Upper lobe of left lung (tissue), 6 donors: ENCODE data around the gene LEP. TPM values are rescaled to one million over a fixed set of nuclear protein-coding genes. Genes with fewer than 3 reads are reported as not detected.

Experiments
- ATAC-seq, 2 donors: fragments of 200-7000 bp; cut with Tn5 transposase; one replicate each; pipeline ENCODE4 v1.9.1; 2022; ENCODE audit warnings: mild to moderate bottlenecking in 2 of 2, moderate library complexity in 2 of 2; ENCODE audit not compliant: low FRiP score in 2 of 2
- DNase-seq, 2 donors: peaks; one replicate each; pipeline ENCODE4 v3.0.0-alpha.2; 2019 to 2020
- H3K27ac ChIP-seq, 4 donors: fragments of 200-600 bp; sonication (generic); one replicate each; pipeline ENCODE4 v1.5.1; 2016 to 2019
- H3K27me3 ChIP-seq, 4 donors: fragments of 200-600 bp; sonication (generic); one replicate each; pipeline ENCODE4 v1.5.1; 2017 to 2019
- H3K36me3 ChIP-seq, 4 donors: fragments of 200-600 bp; sonication (generic); one replicate each; pipeline ENCODE4 v1.5.1; 2016 to 2019
- H3K4me1 ChIP-seq, 4 donors: fragments of 200-600 bp; sonication (generic); one replicate each; pipeline ENCODE4 v1.5.1; 2018 to 2019
- H3K4me3 ChIP-seq, 4 donors: fragments of 200-600 bp; sonication (generic); one replicate each; pipeline ENCODE4 v1.5.1; 2017 to 2019; ENCODE audit warnings: mild to moderate bottlenecking in 2 of 4, moderate library complexity in 1 of 4
- H3K9me3 ChIP-seq, 4 donors: fragments of 200-600 bp; sonication (generic); one replicate each; pipeline ENCODE4 v1.5.1; 2018 to 2019
- CTCF ChIP-seq, 6 experiments: fragments of 450-650 bp in 4 of 6; fragments of 200-600 bp in 2 of 6; sonication (generic) in 2 of 6; IDR thresholded peaks; one replicate each; pipeline ENCODE4 v1.5.1; 2016 to 2019; ENCODE audit warnings: antibody characterized with exemption in 6 of 6
- EP300 ChIP-seq, 4 donors: sonication (generic); formaldehyde crosslinking; IDR thresholded peaks; one replicate each; pipeline ENCODE4 v1.5.1; 2017; ENCODE audit warnings: antibody characterized with exemption in 4 of 4, control low read depth in 2 of 4
- POLR2A ChIP-seq, 4 donors: fragments of 450-650 bp; IDR thresholded peaks; one replicate each; pipeline ENCODE4 v1.5.1; 2016 to 2017; ENCODE audit warnings: antibody characterized with exemption in 4 of 4, mild to moderate bottlenecking in 2 of 4
- POLR2AphosphoS5 ChIP-seq, 2 donors: sonication (generic); formaldehyde crosslinking; IDR thresholded peaks; one replicate each; pipeline ENCODE4 v1.5.1; 2017; ENCODE audit warnings: antibody characterized with exemption in 2 of 2
- WGBS, 2 donors: methylation state at CpG; one replicate each; pipeline ENCODE4 v1.1.5; 2017 to 2018; 5-methylcytosine and 5-hydroxymethylcytosine counted together
- total RNA-seq, 6 donors: library from RNA; depleted of rRNA in 4 of 6; stranded (reverse); fragments of >200 nt in 4 of 6; gene quantifications; one replicate each; pipeline versions ENCODE4 v1.1.0 to v1.2.1, GENCODE V29; 2016 to 2021
- donor health status: DM: no; HTN: no; CAD: no; lungs with moderate emphysema.
- donor health status: DM: no; HTN: yes; CAD: no; lungs with severe emphysema.

Gene LEP
- total RNA-seq, 6 donors from 2014 or later: not detected

GRCh38 chr7:128243273-128243672, 2.2 kb downstream of the LEP start:
- H3K4me3 ChIP-seq: no peak overlapping the region
- ATAC-seq (no peak), DNase-seq (no peak)
- H3K4me1 ChIP-seq: peaks cover 0 to 5% (median 2%) of the 10 kb centered on the region in 4 donors
- H3K27me3 ChIP-seq: peaks cover 0 to 13% (median 6%) of the 10 kb centered on the region in 4 donors
- H3K36me3 ChIP-seq: no peaks in the 10 kb centered on the region
- no peak overlapping the region for H3K27ac ChIP-seq
- WGBS, 2 donors: 89 to 90% methylated on average over 7 of the region's 7 CpGs
- peaks cover 7 to 18% (median 14%) of the 10 kb centered on the region in 4 donors for H3K9me3 ChIP-seq
- TF ChIP-seq POLR2A (IDR thresholded peaks at IDR 0.05) (no peak), EP300 (IDR thresholded peaks at IDR 0.05) (no peak), CTCF (IDR thresholded peaks at IDR 0.05) (no peak), POLR2AphosphoS5 (IDR thresholded peaks at IDR 0.05) (no peak)

- Histone ChIP-seq H3K27me3 (peaks cover 0 to 13% (median 6%) of the 10 kb centered on the region in 4 donors), H3K4me3 (no peak overlapping the region), H3K27ac (no peak overlapping the region), H3K9me3 (peaks cover 0 to 7% (median 4%) of the 10 kb centered on the region in 4 donors), H3K4me1 (peaks cover 0 to 5% (median 2%) of the 10 kb centered on the region in 4 donors), H3K36me3 (no peaks in the 10 kb centered on the region)
- 75 to 80% methylated on average over 3 of the region's 3 CpGs for WGBS, 2 donors
- ATAC-seq (no peak), DNase-seq (no peak)
- TF ChIP-seq POLR2A (IDR thresholded peaks at IDR 0.05): no peak
These were observed 3.8 kb downstream of the LEP start for GRCh38 chr7:128244861-128245260.

GRCh38 chr7:128247108-128247507, 6.0 kb downstream of the LEP start:
- TF ChIP-seq POLR2AphosphoS5 (IDR thresholded peaks at IDR 0.05) (no peak), EP300 (IDR thresholded peaks at IDR 0.05) (no peak), CTCF (IDR thresholded peaks at IDR 0.05) (no peak), POLR2A (IDR thresholded peaks at IDR 0.05) (no peak)
- H3K4me3 ChIP-seq: no peak overlapping the region
- H3K27ac ChIP-seq: no peak overlapping the region
- ATAC-seq (no peak), DNase-seq (no peak)
- no peaks in the 10 kb centered on the region for H3K9me3 ChIP-seq
- H3K27me3 ChIP-seq: no peaks in the 10 kb centered on the region
- 85 to 86% methylated on average over 5 of the region's 5 CpGs for WGBS, 2 donors
- no peaks in the 10 kb centered on the region for H3K4me1 ChIP-seq
- no peaks in the 10 kb centered on the region for H3K36me3 ChIP-seq

- no peaks in the 10 kb centered on the region for H3K36me3 ChIP-seq
- H3K9me3 ChIP-seq: no peaks in the 10 kb centered on the region
- no peak for DNase-seq
- no peaks in the 10 kb centered on the region for H3K27me3 ChIP-seq
- H3K4me3 ChIP-seq: no peak overlapping the region
- WGBS, 2 donors: 59 to 86% methylated on average over 7 of the region's 7 CpGs
- H3K27ac ChIP-seq: no peak overlapping the region
- no peak for TF ChIP-seq EP300 (IDR thresholded peaks at IDR 0.05)
- TF ChIP-seq CTCF (IDR thresholded peaks at IDR 0.05): no peak
- no peak for TF ChIP-seq POLR2A (IDR thresholded peaks at IDR 0.05)
- no peak for TF ChIP-seq POLR2AphosphoS5 (IDR thresholded peaks at IDR 0.05)
- H3K4me1 ChIP-seq: no peaks in the 10 kb centered on the region
- ATAC-seq: no peak
These were observed 6.6 kb downstream of the LEP start for GRCh38 chr7:128247640-128248194.

- H3K36me3 ChIP-seq: no peaks in the 10 kb centered on the region
- H3K9me3 ChIP-seq: no peaks in the 10 kb centered on the region
- TF ChIP-seq POLR2AphosphoS5 (IDR thresholded peaks at IDR 0.05): no peak
- TF ChIP-seq POLR2A (IDR thresholded peaks at IDR 0.05): no peak
- no peak for TF ChIP-seq EP300 (IDR thresholded peaks at IDR 0.05)
- no peak for TF ChIP-seq CTCF (IDR thresholded peaks at IDR 0.05)
- H3K27ac ChIP-seq: no peak overlapping the region
- H3K27me3 ChIP-seq: no peaks in the 10 kb centered on the region
- H3K4me1 ChIP-seq: no peaks in the 10 kb centered on the region
- no peak for DNase-seq
- no peak overlapping the region for H3K4me3 ChIP-seq
- ATAC-seq: no peak
- 66 to 80% methylated on average over 4 of the region's 4 CpGs for WGBS, 2 donors
These were observed 10.3 kb downstream of the LEP start for GRCh38 chr7:128251337-128251736.
